Forelimb muscle (tissue), 1 donor: ENCODE results near the gene STXBP5. TPM values are rescaled to one million over a fixed set of nuclear protein-coding genes. Genes with fewer than 3 reads are reported as not detected.
"Not testable (repeated sequence)": the region's sequence is repeated elsewhere in the genome, so short reads cannot be mapped to it uniquely, and the experiment has no call there.

ENCODE experiments used
- DNase-seq: peaks from one replicate; pipeline ENCODE4 v3.0.0-alpha.2; 2013; ENCODE audit warnings: low read depth
- polyA plus RNA-seq: library from polyadenylated mRNA; unstranded; fragments of 120-200 nt; gene quantifications from one replicate; pipeline ENCODE4 v1.2.1, GENCODE V29; 2013; ENCODE audit not compliant: insufficient read length

STXBP5 gene
- polyA plus RNA-seq, 1 donor = 16.5 TPM

GRCh38 chr6:147380841-147381240 lies 176.6 kb downstream of the STXBP5 start:
- DNase-seq = not testable (repeated sequence)

- DNase-seq = no peak
These were observed 177.5 kb downstream of the STXBP5 start for GRCh38 chr6:147381712-147382111.

GRCh38 chr6:147382945-147383554 lies 178.8 kb downstream of the STXBP5 start:
- DNase-seq = no peak

- no peak for DNase-seq
These were observed 179.8 kb downstream of the STXBP5 start for GRCh38 chr6:147384029-147384428.

- no peak for DNase-seq
These were observed 180.8 kb downstream of the STXBP5 start for GRCh38 chr6:147384737-147385710.

GRCh38 chr6:147389463-147389862 lies 185.2 kb downstream of the STXBP5 start:
- no peak for DNase-seq

GRCh38 chr6:147390909-147391536 lies 186.8 kb downstream of the STXBP5 start:
- DNase-seq = peak; percentile 22

GRCh38 chr6:147392917-147393625 lies 188.9 kb downstream of the STXBP5 start:
- no peak for DNase-seq

- DNase-seq = no peak
These were observed 190.9 kb downstream of the STXBP5 start for GRCh38 chr6:147395158-147395557.

- DNase-seq = no peak
These were observed 193.1 kb downstream of the STXBP5 start for GRCh38 chr6:147397306-147397705.

- DNase-seq = no peak
These were observed 196.8 kb downstream of the STXBP5 start for GRCh38 chr6:147400968-147401367.

GRCh38 chr6:147401779-147402178 lies 197.6 kb downstream of the STXBP5 start:
- DNase-seq = no peak

- no peak for DNase-seq
These were observed 202.6 kb downstream of the STXBP5 start for GRCh38 chr6:147406783-147407182.

- no peak for DNase-seq
These were observed 203.4 kb downstream of the STXBP5 start for GRCh38 chr6:147407571-147407970.

- no peak for DNase-seq
These were observed 212.4 kb downstream of the STXBP5 start for GRCh38 chr6:147416622-147417021.

- no peak for DNase-seq
These were observed 213.7 kb downstream of the STXBP5 start for GRCh38 chr6:147417954-147418353.

GRCh38 chr6:147418523-147418922 lies 214.3 kb downstream of the STXBP5 start:
- no peak for DNase-seq

- no peak for DNase-seq
These were observed 217.7 kb downstream of the STXBP5 start for GRCh38 chr6:147421903-147422302.

- no peak for DNase-seq
These were observed 218.9 kb downstream of the STXBP5 start for GRCh38 chr6:147423111-147423510.

GRCh38 chr6:147429794-147430193 lies 225.6 kb downstream of the STXBP5 start:
- DNase-seq = no peak

- no peak for DNase-seq
These were observed 226.6 kb downstream of the STXBP5 start for GRCh38 chr6:147430811-147431210.

GRCh38 chr6:147434076-147434475 lies 229.9 kb downstream of the STXBP5 start:
- DNase-seq = no peak
